ENCODE results near the gene GSS. TPM values are rescaled to one million over a fixed set of nuclear protein-coding genes. Genes with fewer than 3 reads are reported as not detected.

Gene GSS
- total and polyA plus RNA-seq, 2 donors (not counting 1 experiment from before 2014, with no cell fraction given) = 55.3 to 71.3 TPM

DNA sequence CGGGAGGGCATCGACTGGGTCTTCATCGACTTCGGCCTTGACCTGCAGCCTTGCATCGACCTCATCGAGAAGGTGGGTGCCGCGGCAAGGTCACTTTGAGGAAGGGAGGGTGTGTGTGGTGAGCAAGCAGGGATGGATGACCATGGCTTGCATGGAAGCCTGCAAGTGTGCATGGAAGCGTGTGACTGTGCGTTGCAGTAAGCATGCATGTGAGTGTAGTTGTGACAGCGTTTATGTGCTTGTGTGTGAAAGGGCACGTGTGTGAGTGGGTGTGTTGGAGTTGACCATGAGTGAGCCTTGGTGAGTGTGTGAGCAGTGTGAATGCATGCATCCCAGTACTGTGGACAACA lies 32.6 kb upstream of the GSS start:
- Histone ChIP-seq H3K27me3 (ENCODE audit: control insufficient read depth, insufficient read depth, low read length) (no peaks in the 10 kb centered on the region), H3K4me1 (ENCODE audit: control insufficient read depth, extremely low read depth, insufficient read depth, low read length) (no peaks in the 10 kb centered on the region), H3K36me3 (ENCODE audit: control insufficient read depth, insufficient read depth, low read length) (no peaks in the 10 kb centered on the region), H2AFZ (ENCODE audit: low read length) (no peak overlapping the region), H3K4me2 (ENCODE audit: extremely low read depth, insufficient read depth, low read length) (no peak overlapping the region), H3K9ac (ENCODE audit: insufficient read depth, low read length) (no peak overlapping the region), H3K9me3 (ENCODE audit: control insufficient read depth, insufficient read depth, low read depth, low read length) (no peaks in the 10 kb centered on the region), H3K27ac (ENCODE audit: insufficient read depth, low read length) (no peak overlapping the region), H3K4me3 (replicated peaks in 1 of 4; ENCODE audit: control extremely low read depth in 1 of 4, insufficient read depth in 1 of 4, low read depth in 3 of 4, low read length in 4 of 4) (no peak overlapping the region), H4K20me1 (ENCODE audit: control insufficient read depth, extremely low read depth, insufficient read depth, low read length) (no peaks in the 10 kb centered on the region), H3K79me2 (ENCODE audit: control insufficient read depth, insufficient read depth, low read length) (no peaks in the 10 kb centered on the region)
- DNase-seq (ENCODE audit: low read depth in 2 of 2) = peak in 1 of 2 donors; percentile 11
- TF ChIP-seq EZH2 (IDR thresholded peaks at IDR 0.05; ENCODE audit: low read length, missing control alignments) (no peak), CTCF (conservative IDR thresholded peaks at IDR 0.05 in 1 of 2, IDR thresholded peaks at IDR 0.05 in 1 of 2; ENCODE audit: low read depth in 1 of 2, low read length in 2 of 2) (no peak)

DNA sequence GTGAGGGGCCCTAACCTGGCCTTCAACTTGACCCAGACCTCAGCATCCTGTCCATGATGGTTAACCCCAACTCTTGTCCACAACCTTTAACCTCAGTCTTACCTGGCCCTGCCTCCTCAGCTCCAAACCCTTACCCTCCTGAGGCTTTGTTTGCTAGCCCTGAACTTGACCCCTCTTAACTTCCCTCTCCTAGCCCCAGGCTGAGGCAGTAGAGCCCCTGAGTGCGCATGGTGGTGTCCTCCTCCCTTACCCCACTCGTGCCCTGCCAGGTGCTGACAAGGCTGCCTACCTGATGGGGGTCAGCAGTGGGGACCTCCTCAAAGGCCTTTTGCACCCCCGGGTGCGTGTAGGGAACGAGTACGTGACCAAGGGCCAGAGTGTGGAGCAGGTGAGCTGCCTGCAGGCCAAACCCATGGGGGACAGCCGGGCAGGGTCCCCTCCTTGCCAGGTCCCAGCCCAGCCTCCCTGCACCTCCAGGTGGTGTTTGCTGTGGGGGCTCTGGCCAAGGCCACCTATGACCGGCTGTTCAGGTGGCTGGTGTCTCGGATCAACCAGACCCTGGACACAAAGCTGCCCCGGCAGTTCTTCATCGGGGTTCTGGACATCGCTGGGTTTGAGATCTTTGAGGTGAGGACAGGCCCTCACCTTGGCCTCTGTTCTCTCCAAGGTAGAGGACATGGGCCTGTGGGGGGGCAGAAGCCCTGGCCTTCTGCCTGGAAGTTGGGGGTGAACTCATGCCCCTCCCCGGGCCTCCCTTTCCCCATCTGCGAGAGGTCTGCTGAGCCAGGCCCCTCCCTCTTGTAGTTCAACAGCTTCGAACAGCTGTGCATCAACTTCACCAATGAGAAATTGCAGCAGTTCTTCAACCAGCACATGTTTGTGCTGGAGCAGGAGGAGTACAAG lies 31.9 kb upstream of the GSS start:
- H3K9ac ChIP-seq (ENCODE audit: insufficient read depth, low read length) = no peak overlapping the region
- H3K27ac ChIP-seq (ENCODE audit: insufficient read depth, low read length) = no peak overlapping the region
- H3K4me3 ChIP-seq (replicated peaks in 1 of 4; ENCODE audit: control extremely low read depth in 1 of 4, insufficient read depth in 1 of 4, low read depth in 3 of 4, low read length in 4 of 4) = no peak overlapping the region
- H3K36me3 ChIP-seq (ENCODE audit: control insufficient read depth, insufficient read depth, low read length) = no peaks in the 10 kb centered on the region
- H3K4me1 ChIP-seq (ENCODE audit: control insufficient read depth, extremely low read depth, insufficient read depth, low read length) = no peaks in the 10 kb centered on the region
- H2AFZ ChIP-seq (ENCODE audit: low read length) = no peak overlapping the region
- peak in 1 of 2 donors; percentile 17 for DNase-seq (ENCODE audit: low read depth in 2 of 2)
- TF ChIP-seq EZH2 (IDR thresholded peaks at IDR 0.05; ENCODE audit: low read length, missing control alignments) = no peak
- no peak for TF ChIP-seq CTCF (conservative IDR thresholded peaks at IDR 0.05 in 1 of 2, IDR thresholded peaks at IDR 0.05 in 1 of 2; ENCODE audit: low read depth in 1 of 2, low read length in 2 of 2)
- no peaks in the 10 kb centered on the region for H4K20me1 ChIP-seq (ENCODE audit: control insufficient read depth, extremely low read depth, insufficient read depth, low read length)
- no peaks in the 10 kb centered on the region for H3K79me2 ChIP-seq (ENCODE audit: control insufficient read depth, insufficient read depth, low read length)
- H3K4me2 ChIP-seq (ENCODE audit: extremely low read depth, insufficient read depth, low read length) = no peak overlapping the region
- H3K27me3 ChIP-seq (ENCODE audit: control insufficient read depth, insufficient read depth, low read length) = no peaks in the 10 kb centered on the region
- H3K9me3 ChIP-seq (ENCODE audit: control insufficient read depth, insufficient read depth, low read depth, low read length) = no peaks in the 10 kb centered on the region

DNA sequence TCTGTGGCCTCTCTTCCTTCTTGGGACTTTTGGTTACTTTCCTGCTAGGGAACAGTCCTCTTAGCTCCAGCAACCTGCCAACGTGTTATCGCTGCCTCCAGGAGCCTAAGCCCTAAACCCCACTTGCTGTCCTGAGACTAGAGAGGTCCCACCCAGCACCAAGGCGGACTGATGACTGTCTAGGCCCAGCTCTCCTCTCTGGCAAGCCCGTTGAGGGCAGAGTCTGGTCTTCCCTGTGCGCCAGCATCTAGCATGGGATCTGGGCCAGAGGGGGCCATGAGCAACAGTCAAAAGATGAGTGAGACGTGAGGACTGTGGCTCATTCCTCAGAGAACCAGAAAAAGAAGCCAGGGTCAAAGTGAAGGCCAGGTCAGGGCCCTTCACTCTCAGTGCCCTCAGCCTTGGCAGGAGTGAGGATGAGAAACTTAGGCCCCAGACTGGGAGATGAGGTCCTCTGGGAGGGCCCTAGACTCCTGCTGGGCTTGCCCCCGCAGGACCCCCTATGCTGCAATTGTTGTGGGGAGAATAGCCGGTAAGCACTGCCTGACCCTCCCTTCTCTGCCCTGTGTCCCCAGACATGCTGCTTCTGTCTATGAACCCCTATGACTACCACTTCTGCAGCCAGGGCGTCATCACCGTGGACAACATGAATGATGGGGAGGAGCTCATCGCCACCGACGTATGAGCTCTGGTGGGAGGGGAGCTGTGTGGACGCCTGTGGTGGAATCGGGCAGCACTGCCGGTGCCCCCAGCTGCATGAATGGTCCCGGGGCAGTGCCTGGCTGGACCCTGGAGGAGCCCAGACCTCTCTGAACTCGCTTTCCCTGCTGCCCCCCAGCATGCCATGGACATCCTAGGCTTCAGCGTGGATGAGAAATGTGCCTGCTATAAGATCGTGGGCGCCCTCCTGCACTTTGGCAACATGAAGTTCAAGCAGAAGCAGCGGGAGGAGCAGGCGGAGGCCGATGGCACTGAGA lies 31.0 kb upstream of the GSS start:
- Histone ChIP-seq H3K9me3 (ENCODE audit: control insufficient read depth, insufficient read depth, low read depth, low read length) (no peaks in the 10 kb centered on the region), H3K27me3 (ENCODE audit: control insufficient read depth, insufficient read depth, low read length) (no peaks in the 10 kb centered on the region), H3K27ac (ENCODE audit: insufficient read depth, low read length) (no peak overlapping the region), H2AFZ (ENCODE audit: low read length) (no peak overlapping the region), H3K4me2 (ENCODE audit: extremely low read depth, insufficient read depth, low read length) (no peak overlapping the region), H3K36me3 (ENCODE audit: control insufficient read depth, insufficient read depth, low read length) (no peaks in the 10 kb centered on the region), H3K4me1 (ENCODE audit: control insufficient read depth, extremely low read depth, insufficient read depth, low read length) (no peaks in the 10 kb centered on the region), H3K79me2 (ENCODE audit: control insufficient read depth, insufficient read depth, low read length) (no peaks in the 10 kb centered on the region), H3K9ac (ENCODE audit: insufficient read depth, low read length) (no peak overlapping the region), H3K4me3 (replicated peaks in 1 of 4; ENCODE audit: control extremely low read depth in 1 of 4, insufficient read depth in 1 of 4, low read depth in 3 of 4, low read length in 4 of 4) (no peak overlapping the region), H4K20me1 (ENCODE audit: control insufficient read depth, extremely low read depth, insufficient read depth, low read length) (no peaks in the 10 kb centered on the region)
- DNase-seq (ENCODE audit: low read depth in 2 of 2) = no peak
- TF ChIP-seq CTCF (conservative IDR thresholded peaks at IDR 0.05 in 1 of 2, IDR thresholded peaks at IDR 0.05 in 1 of 2; ENCODE audit: low read depth in 1 of 2, low read length in 2 of 2) = no peak
- TF ChIP-seq EZH2 (IDR thresholded peaks at IDR 0.05; ENCODE audit: low read length, missing control alignments) = no peak
